IMR-90 (cell line): ENCODE measurements around the gene BOLA1.

Experiments
- BHLHE40 ChIP-seq: fragments of 150-350 bp; IDR thresholded peaks from 2 replicates; pipeline ENCODE4 v1.6.1; 2016; ENCODE audit warnings: mild to moderate bottlenecking, low read depth, low read length
- CEBPB ChIP-seq: IDR thresholded peaks from 2 replicates; pipeline ENCODE4 v1.6.1; 2012; ENCODE audit warnings: low read depth, low read length, improper control_type of control experiment
- MAFK ChIP-seq: IDR thresholded peaks from 2 replicates; pipeline ENCODE4 v1.6.1; 2012; ENCODE audit warnings: low read depth, low read length, improper control_type of control experiment
- NFE2L2 ChIP-seq: fragments of 150-350 bp; IDR thresholded peaks from 2 replicates; pipeline ENCODE4 v1.6.1; 2016; ENCODE audit warnings: low read depth, mild to moderate bottlenecking, low read length
- POLR2A ChIP-seq: IDR thresholded peaks from 2 replicates; pipeline ENCODE4 v1.6.1; 2012; ENCODE audit warnings: mild to moderate bottlenecking, low read depth, low read length
- RAD21 ChIP-seq: IDR thresholded peaks from 2 replicates; pipeline ENCODE4 v1.6.1; 2012; ENCODE audit warnings: low read length, improper control_type of control experiment
- RFX5 ChIP-seq: IDR thresholded peaks from 2 replicates; pipeline ENCODE4 v1.8.0; 2012; ENCODE audit warnings: low read depth, mild to moderate bottlenecking, low read length, moderate library complexity
- SMC3 ChIP-seq: fragments of 150-350 bp; IDR thresholded peaks from 2 replicates; pipeline ENCODE4 v1.6.1; 2016; ENCODE audit warnings: low read depth, mild to moderate bottlenecking, antibody characterized with exemption, low read length, moderate library complexity
- TF ChIP-seq, protein P1 (sequence below): conservative IDR thresholded peaks from 2 replicates; pipeline ENCODE4 v1.5.1; 2012; ENCODE audit warnings: mild to moderate bottlenecking, low read depth, low read length, improper control_type of control experiment
- TF ChIP-seq, protein P2 (sequence below): fragments of 150-350 bp; IDR thresholded peaks from 2 replicates; pipeline ENCODE4 v1.6.1; 2016; ENCODE audit warnings: low read depth, mild to moderate bottlenecking, low read length, moderate library complexity, borderline replicate concordance

DNA sequence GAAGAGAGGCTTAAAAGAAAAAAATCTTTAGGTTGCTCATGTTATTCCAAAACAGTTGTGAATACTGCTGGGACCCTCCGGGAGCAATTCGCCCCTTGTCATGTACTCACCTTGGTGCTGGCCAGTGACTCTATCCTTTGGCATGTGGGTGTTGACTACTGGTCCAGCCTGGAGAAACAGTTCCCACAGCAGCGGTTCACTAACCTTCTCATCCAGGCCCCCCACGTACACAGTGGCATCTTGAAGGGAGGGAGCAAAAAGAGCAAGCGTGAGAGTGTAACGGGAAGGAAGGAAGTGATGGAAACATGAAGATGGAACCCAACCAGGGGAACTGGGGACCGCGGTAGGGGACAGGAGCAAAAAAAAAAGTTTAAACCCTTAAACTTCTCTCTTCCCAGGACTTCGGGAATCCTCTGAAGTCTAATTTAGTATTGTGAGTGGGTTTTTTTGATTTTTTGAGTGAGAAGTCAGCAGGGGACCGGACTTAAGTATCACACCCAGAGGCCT lies 27.7 kb downstream of the BOLA1 start:
- TF ChIP-seq, protein P1, sequence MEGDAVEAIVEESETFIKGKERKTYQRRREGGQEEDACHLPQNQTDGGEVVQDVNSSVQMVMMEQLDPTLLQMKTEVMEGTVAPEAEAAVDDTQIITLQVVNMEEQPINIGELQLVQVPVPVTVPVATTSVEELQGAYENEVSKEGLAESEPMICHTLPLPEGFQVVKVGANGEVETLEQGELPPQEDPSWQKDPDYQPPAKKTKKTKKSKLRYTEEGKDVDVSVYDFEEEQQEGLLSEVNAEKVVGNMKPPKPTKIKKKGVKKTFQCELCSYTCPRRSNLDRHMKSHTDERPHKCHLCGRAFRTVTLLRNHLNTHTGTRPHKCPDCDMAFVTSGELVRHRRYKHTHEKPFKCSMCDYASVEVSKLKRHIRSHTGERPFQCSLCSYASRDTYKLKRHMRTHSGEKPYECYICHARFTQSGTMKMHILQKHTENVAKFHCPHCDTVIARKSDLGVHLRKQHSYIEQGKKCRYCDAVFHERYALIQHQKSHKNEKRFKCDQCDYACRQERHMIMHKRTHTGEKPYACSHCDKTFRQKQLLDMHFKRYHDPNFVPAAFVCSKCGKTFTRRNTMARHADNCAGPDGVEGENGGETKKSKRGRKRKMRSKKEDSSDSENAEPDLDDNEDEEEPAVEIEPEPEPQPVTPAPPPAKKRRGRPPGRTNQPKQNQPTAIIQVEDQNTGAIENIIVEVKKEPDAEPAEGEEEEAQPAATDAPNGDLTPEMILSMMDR = no peak
- TF ChIP-seq, protein P2, sequence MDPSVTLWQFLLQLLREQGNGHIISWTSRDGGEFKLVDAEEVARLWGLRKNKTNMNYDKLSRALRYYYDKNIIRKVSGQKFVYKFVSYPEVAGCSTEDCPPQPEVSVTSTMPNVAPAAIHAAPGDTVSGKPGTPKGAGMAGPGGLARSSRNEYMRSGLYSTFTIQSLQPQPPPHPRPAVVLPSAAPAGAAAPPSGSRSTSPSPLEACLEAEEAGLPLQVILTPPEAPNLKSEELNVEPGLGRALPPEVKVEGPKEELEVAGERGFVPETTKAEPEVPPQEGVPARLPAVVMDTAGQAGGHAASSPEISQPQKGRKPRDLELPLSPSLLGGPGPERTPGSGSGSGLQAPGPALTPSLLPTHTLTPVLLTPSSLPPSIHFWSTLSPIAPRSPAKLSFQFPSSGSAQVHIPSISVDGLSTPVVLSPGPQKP = no peak
- TF ChIP-seq POLR2A (no peak), RAD21 (no peak), CEBPB (no peak), MAFK (no peak), BHLHE40 (no peak), SMC3 (no peak), RFX5 (no peak), NFE2L2 (no peak)
